Ovary (tissue), 9 donors: ENCODE measurements around the gene APOBEC4. TPM values are rescaled to one million over a fixed set of nuclear protein-coding genes. Genes with fewer than 3 reads are reported as not detected.

Experiments used
- DNase-seq, 5 donors: peaks; one replicate each; pipeline ENCODE4 v3.0.0-alpha.2; 2019 to 2020
- H3K27ac ChIP-seq, 2 donors: fragments of 200-600 bp; one replicate each; pipeline versions ENCODE4 v1.5.1 to v1.8.0; 2019 to 2022
- H3K27me3 ChIP-seq: fragments of 200-600 bp; one replicate; pipeline ENCODE4 v1.8.0; 2022
- H3K36me3 ChIP-seq: fragments of 200-600 bp; sonication (generic); one replicate; pipeline ENCODE4 v1.5.1; 2019
- H3K4me1 ChIP-seq: one replicate; pipeline ENCODE4 v1.8.1; 2013; ENCODE audit warnings: mild to moderate bottlenecking, moderate library complexity; ENCODE audit not compliant: insufficient read depth
- H3K4me3 ChIP-seq: fragments of 200-600 bp; sonication (generic); one replicate; pipeline ENCODE4 v1.5.1; 2017
- H3K9me3 ChIP-seq, 2 donors: fragments of 200-600 bp in 1 of 2; sonication (generic) in 1 of 2; one replicate each; pipeline versions ENCODE4 v1.5.1 to v1.8.1; 2013 to 2019; ENCODE audit warnings: mild to moderate bottlenecking in 1 of 2, moderate library complexity in 1 of 2
- CTCF ChIP-seq, 3 donors: fragments of 450-650 bp in 2 of 3; fragments of 200-600 bp in 1 of 3; IDR thresholded peaks; one replicate each; pipeline versions ENCODE4 v1.5.1 to v1.8.0; 2016 to 2022; ENCODE audit warnings: antibody characterized with exemption in 3 of 3, mild to moderate bottlenecking in 1 of 3
- EP300 ChIP-seq: sonication (generic); formaldehyde crosslinking; IDR thresholded peaks from one replicate; pipeline ENCODE4 v1.6.1; 2017; ENCODE audit warnings: antibody characterized with exemption
- POLR2A ChIP-seq: fragments of 450-650 bp; IDR thresholded peaks from one replicate; pipeline ENCODE4 v1.6.1; 2017; ENCODE audit warnings: antibody characterized with exemption, mild to moderate bottlenecking, moderate library complexity
- WGBS, 3 donors: extraction: QIAGEN DNeasy Blood & Tissue Kit in 1 of 3; methylation state at CpG; one replicate each; pipeline versions ENCODE4 v1.1.5 to v1.1.7; 2013 to 2017; 5-methylcytosine and 5-hydroxymethylcytosine counted together
- intact Hi-C, 4 donors: fragments of 100-400 bp; cut with DNase I; formaldehyde crosslinking; loops; one replicate each; pipeline versions ENCODE4 v1.11.0 to v1.15.1; 2022 to 2023
- polyA plus RNA-seq, 2 donors: library from polyadenylated mRNA; stranded (reverse); fragments of 200-250 nt in 1 of 2; fragments of 350-450 nt in 1 of 2; fragmentation: Illumina TruSeq in 1 of 2; extraction: RNeasy Lipid Tissue Mini Kit (QIAGEN cat#74804) in 1 of 2; gene quantifications; one replicate each; pipeline ENCODE4 v1.2.3, GENCODE V29; 2013 to 2014
- total RNA-seq, 7 donors: library from RNA; depleted of rRNA in 2 of 7; stranded (reverse); fragments of >200 nt in 2 of 7; fragmentation: NEBNext Ultra II Directional in 3 of 7; extraction: Animal tissue kit (Norgen Biotek cat#: 25700) in 3 of 7; gene quantifications; one replicate each; pipeline versions ENCODE4 v1.1.0 to v1.2.4, GENCODE V29; 2016 to 2023
- donor health status: DM: no; HTN: no; CAD: no; lungs with moderate emphysema.
- donor health status: DM: no; HTN: no; CAD: no.
- donor health status: Bipolar disorder and iron deficiency.
- donor health status: DM: yes; HTN: yes; CAD: no.
- donor health status: DM: no; HTN: no; CAD: no.
- donor health status: DM: yes; HTN: yes; CAD: no.

Gene APOBEC4
- total and polyA plus RNA-seq, 9 donors: 0.12 to 2.0 (median 0.46) TPM; not detected in 5

- H3K27ac ChIP-seq: peak overlapping the region in 1 of 2 donors; percentile 22
- no peaks in the 10 kb centered on the region for H3K27me3 ChIP-seq
- peak overlapping the region; percentile 93 for H3K4me3 ChIP-seq
- no peaks in the 10 kb centered on the region for H3K9me3 ChIP-seq
- peaks cover 2% of the 10 kb centered on the region for H3K4me1 ChIP-seq
- intact Hi-C loops: loop anchor here in 1 of 4 donors (5.0 kb wide), 1 partner anchor 614 kb away; the partner anchor contains the start of gene LAMC1
- DNase-seq: no peak
- WGBS, 3 donors: 4 to 5% (median 5%) methylated on average over 15 of the region's 15 CpGs
- TF ChIP-seq EP300 (no peak), CTCF (IDR thresholded peaks at IDR 0.05) (no peak), POLR2A (no peak)
- H3K36me3 ChIP-seq: no peaks in the 10 kb centered on the region
Measured at GRCh38 chr1:183636334-183636682, 16.8 kb downstream of the APOBEC4 start.

GRCh38 chr1:183635606-183636333 is 17.3 kb downstream of the APOBEC4 start, which contains the start of gene ARPC5:
Gene ARPC5 (minus strand): TSS chr1:183635783. CDS start chr1:183635659, 124 bp downstream.
- Histone ChIP-seq H3K36me3 (no peaks in the 10 kb centered on the region), H3K4me3 (peak within 1 kb of the TSS; percentile 93), H3K9me3 (no peaks in the 10 kb centered on the region), H3K27me3 (no peaks in the 10 kb centered on the region), H3K4me1 (peaks cover 4% of the 10 kb centered on the region), H3K27ac (peak within 1 kb of the TSS; percentile 70 to 72)
- intact Hi-C loops: loop anchor here in 1 of 4 donors (5.0 kb wide), 1 partner anchor 613 kb away; the partner anchor contains the start of gene LAMC1
- 0 to 1% (median 0%) methylated on average over 53 to 65 of the region's 65 CpGs for WGBS, 3 donors
- no peak for TF ChIP-seq CTCF (IDR thresholded peaks at IDR 0.05)
- no peak for TF ChIP-seq EP300
- TF ChIP-seq POLR2A: peak; percentile 72
- DNase-seq: peak; percentile 96 to 99 (median 97)

- peaks cover 6% of the 10 kb centered on the region for H3K4me1 ChIP-seq
- H3K4me3 ChIP-seq: peak overlapping the region; percentile 93
- TF ChIP-seq POLR2A (no peak), EP300 (no peak), CTCF (IDR thresholded peaks at IDR 0.05) (no peak)
- 0% methylated on average over 28 to 42 of the region's 42 CpGs for WGBS, 3 donors
- peak overlapping the region; percentile 70 to 72 for H3K27ac ChIP-seq
- DNase-seq: peak; percentile 33 to 75 (median 55)
- no peaks in the 10 kb centered on the region for H3K9me3 ChIP-seq
- no peaks in the 10 kb centered on the region for H3K36me3 ChIP-seq
- intact Hi-C loops: loop anchor here in 1 of 4 donors (5.0 kb wide), 1 partner anchor 613 kb away; the partner anchor contains the start of gene LAMC1
- H3K27me3 ChIP-seq: no peaks in the 10 kb centered on the region
Measured at GRCh38 chr1:183635099-183635605, 18.0 kb downstream of the APOBEC4 start.

GRCh38 chr1:183634429-183635065 is 18.6 kb downstream of the APOBEC4 start:
- intact Hi-C loops: loop anchor here in 1 of 4 donors (5.0 kb wide), 1 partner anchor 612 kb away; the partner anchor contains the start of gene LAMC1
- no peak overlapping the region for H3K27ac ChIP-seq
- H3K4me1 ChIP-seq: peaks cover 6% of the 10 kb centered on the region
- H3K36me3 ChIP-seq: no peaks in the 10 kb centered on the region
- no peaks in the 10 kb centered on the region for H3K27me3 ChIP-seq
- no peak for DNase-seq
- 1 to 3% (median 1%) methylated on average over 10 of the region's 10 CpGs for WGBS, 3 donors
- H3K4me3 ChIP-seq: peak overlapping the region; percentile 93
- no peaks in the 10 kb centered on the region for H3K9me3 ChIP-seq
- TF ChIP-seq EP300 (no peak), CTCF (IDR thresholded peaks at IDR 0.05) (no peak), POLR2A (no peak)
